Fibroblast of skin of left biceps (primary cell): ENCODE measurements around the gene PAX7.

Source experiments
- DNase-seq, 2 experiments: peaks; one replicate each; pipeline ENCODE4 v3.0.0-alpha.2; 2013; ENCODE audit warnings: low read depth in 2 of 2

PAX7 gene

DNA sequence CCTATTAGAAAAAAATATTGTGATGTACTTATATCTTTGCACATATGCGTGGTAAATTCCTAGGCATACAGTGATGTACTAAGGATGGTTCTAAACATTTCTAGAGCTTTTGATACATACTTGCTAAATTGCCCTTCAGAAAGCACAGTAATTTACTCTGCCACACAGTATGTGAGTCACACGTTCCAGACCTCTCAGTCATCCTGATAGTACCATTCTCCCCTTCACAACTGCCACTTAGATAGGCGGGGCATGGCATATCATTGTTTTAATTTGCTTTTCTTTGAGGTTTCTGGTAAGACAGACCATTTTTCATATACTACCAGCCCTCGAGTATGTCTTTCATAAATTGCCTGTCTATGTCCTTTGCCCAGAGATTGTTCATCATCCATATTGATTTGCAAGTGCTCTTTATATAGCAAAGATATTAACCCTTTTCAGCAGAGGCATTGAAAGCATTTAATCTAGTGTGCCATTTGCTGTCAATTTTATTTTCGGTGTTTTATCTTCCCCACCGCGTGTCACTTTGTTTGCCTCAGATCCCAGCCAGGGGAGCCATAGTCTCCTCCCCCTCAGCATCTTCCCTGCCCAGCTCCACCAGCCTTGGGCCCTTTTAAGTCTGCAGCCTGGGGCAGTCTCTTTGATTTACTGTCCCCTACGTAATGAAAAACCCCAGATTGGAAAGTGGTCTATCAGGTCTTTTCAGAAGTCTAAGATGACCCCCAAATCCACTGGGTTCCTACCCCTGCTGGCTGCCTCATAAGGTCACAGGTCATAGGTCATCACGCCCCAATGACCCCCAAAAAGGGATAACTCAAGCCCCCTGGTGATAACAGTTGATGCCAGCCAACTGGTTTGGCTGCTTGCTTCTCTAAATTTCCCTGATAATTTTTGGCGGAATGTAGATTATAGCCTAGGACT lies 11.8 kb upstream of the PAX7 start:
- no peak for DNase-seq

DNA sequence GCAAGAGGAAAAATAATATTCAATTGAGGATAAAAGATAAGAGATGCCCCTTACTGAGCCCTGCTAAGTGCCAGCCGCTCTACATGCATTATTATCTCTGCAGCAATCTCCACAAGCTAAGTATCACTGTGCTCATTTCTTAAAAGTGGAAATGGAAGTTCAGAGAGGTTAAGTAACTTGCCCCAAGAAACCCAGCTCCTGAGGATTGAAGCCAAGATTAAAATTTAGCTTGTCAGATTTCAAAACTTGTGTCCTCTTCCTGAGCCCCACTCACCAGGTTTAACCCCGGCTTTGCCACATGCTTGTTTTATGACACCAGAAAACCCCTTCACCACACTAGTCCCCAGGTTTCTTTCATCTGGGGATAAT lies 11.2 kb upstream of the PAX7 start:
- no peak for DNase-seq

DNA sequence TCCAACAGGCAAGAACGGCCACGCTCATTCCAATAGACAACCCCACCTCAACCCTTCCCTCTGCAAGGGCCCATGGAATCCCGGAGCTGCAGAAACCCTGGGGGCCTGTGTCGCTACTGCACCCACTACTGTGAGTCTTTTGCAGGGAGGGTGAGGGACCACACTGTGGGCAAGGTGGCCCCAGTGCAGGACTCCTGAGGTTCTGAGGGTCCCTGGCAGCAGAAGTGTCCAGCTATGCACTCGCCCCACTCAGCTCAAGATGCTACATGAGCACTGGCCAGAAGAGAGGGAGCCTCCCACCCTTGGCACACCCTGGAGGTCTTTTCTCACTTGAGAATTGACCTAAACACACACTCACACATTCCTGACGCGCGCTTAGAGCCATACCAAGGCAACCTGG lies 2.1 kb upstream of the PAX7 start:
- no peak for DNase-seq

DNA sequence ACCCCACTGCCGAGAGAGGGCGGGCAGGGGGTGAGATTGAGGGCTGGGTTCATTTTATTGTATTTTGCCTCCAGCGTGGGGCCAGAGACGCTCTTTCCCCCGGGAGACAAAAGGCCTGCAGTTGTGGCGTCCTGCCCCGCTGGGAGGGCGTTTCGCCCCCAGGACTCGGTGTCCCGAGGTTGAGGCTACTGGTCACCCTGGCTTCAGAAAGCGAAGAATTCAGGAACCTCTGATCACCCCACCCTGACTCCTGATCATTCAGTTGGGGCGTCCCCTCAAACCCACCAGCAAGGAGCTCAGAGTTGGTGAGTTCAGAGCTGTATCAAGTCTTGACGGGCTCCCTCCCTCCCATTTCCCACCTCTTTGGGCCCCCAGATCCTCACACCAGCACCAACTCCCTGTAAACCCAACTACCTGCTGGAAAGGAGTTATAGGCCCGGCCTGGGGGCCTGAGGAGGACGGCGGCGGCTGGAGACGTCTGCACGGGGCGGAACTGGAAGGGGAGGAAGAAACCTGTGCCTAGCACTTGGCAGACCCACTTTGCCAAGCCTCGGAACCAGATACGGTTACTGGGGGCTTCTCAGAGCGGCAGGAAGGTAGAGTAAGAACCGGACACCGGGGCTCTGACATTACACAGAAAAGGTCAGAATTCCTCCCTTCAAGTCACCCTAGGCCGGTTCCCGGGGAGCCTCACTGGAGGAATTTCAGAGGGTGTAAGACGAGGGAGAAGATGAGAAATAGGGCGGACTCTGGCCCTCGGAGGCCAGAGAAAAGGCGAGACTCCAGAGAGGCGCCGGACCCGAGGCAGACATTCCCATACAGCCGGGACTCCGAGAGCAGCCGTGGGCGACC lies 761 bp upstream of the PAX7 start:
- no peak for DNase-seq

DNA sequence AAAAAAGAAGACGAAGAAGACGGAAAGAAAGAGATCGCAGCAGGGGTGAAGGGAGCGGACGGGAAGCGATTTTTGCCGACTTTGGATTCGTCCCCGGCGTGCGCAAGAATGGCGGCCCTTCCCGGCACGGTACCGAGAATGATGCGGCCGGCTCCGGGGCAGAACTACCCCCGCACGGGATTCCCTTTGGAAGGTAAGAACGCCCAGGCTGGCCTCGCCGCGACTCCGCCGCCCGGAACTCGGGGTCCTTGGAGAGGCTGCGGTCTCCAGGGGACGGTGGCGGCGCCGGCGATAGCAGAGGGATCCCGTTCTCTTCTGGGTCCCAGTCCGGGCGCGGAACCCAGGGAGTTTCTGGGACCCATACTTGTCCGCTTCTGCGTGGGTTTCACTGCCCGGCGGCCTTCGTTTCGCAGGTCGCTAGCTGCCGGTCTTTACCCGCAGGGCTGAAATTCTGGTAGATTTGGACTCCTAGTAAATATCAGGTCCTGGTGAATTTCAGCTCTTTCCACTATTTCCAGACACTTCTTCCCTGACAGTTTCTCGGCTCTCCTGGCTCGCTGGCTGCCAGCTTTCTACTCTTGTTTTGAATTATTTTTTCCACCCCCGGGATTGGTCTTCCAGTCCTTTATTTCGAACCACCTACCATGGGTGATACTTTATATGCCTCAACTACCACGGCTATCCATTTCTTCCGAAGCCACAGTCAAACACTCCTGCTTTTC lies 1.0 kb downstream of the PAX7 start:
- no peak for DNase-seq

DNA sequence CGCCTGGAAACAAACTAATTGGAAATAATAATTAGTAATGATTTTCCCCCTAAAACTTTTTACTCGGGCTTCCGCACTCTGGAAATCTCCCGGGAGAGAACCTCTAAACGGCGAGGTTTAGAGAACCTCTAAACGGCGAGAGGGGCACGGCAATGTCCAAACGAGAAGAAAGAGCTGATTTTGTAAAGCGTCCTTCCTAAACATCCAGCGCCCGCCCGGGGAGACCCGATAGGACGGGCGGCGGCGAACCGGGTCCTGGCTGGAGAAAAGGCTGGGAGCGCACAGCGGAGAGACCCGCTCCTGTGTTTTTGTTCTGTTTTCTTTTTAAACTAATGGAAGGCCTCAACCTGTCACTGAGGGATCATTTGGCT lies 1.6 kb downstream of the PAX7 start:
- DNase-seq = no peak

DNA sequence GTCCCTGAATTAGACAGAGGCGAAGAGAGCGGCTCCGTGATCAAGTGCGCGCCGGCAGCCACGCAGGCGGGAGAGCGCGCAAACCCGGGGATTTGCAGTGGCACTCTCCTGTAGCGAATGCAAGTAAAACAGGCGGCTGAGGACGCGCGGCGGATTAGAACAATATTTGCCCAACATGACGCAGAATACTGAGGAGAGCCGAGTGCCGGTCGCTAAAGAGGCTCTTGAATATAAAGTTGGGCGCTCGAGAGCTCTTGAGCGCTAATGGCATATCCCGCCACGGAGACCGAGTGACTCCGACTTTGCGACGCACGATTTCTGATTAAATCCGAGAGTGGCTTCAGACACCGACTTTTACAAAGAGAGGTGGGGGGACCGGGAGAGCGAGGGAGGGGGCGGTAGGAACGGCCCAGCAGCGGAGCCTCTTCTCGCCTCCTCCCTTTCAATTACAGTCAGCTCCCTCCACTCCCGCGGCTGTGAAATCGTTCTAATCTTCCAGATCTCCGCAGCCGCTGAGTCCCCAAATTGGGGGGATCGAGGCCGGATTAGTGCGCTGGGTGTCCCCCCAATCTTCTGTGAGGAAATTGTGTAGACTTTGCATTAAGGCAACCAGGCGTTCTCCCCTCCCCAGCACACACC lies 2.3 kb downstream of the PAX7 start:
- no peak for DNase-seq

DNA sequence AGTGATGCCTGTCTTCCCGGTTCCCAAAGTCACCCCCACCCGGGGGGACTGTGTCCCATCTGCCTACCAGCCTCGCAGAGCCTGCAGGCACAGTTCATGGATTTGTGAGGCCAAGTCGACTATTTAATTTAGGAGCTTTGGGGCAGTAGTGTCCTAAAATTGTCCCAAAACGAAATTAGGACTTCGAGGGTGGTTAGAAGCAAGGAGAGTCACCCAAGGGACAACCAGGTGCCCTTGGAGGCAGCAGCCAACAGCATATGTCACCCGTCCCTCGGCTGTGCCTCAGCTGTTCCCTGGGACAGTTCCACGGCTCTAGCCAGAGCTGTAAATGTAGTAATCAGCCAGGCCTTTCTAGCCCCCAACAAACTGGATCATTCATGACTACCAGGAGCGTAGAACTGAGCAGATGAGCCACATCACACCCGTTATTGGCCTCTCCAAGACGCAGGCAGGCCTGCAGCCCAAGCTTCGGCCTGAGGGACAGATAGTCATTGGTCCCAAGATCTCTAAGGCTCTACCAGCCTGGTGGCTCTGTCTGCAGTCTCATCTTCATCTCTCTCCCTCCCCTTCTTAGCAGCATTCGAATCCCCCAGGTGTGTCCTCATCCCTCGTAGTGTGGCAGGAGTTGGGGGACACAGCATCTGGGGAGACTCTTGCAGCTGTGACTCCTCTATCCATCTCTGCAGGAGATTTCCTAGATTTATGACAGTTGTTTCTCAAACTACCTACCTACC lies 2.9 kb downstream of the PAX7 start:
- DNase-seq = no peak

DNA sequence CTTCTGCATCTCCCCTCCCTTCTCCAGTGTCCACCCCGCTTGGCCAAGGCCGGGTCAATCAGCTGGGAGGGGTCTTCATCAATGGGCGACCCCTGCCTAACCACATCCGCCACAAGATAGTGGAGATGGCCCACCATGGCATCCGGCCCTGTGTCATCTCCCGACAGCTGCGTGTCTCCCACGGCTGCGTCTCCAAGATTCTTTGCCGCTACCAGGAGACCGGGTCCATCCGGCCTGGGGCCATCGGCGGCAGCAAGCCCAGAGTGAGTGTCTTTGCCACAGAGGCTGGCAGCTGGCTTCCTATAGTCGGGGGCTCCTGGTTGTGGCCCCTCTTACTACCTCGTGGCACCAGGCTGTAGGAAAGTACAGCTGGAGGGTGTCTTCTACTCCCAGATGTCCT lies 3.6 kb downstream of the PAX7 start:
- no peak for DNase-seq

DNA sequence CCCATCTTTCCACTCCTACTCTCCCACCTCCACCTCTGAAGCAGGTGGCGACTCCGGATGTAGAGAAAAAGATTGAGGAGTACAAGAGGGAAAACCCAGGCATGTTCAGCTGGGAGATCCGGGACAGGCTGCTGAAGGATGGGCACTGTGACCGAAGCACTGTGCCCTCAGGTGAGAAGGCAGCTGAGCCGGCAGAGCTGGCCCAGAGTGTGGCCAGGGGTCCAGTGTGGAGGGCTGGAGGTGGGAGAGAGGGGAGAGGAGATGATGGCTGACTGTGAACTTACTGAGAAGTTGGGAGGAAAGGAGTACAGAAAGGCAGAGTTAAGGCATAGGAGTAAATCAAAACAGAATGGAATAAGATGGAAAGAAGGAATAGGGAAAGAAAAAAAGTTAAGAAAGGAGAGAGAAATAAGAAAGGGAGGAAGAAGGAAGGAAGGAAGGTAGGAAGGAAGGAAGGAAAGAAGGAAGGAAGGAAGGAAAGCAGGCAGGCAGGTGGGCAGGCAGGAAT lies 4.5 kb downstream of the PAX7 start:
- DNase-seq = no peak

DNA sequence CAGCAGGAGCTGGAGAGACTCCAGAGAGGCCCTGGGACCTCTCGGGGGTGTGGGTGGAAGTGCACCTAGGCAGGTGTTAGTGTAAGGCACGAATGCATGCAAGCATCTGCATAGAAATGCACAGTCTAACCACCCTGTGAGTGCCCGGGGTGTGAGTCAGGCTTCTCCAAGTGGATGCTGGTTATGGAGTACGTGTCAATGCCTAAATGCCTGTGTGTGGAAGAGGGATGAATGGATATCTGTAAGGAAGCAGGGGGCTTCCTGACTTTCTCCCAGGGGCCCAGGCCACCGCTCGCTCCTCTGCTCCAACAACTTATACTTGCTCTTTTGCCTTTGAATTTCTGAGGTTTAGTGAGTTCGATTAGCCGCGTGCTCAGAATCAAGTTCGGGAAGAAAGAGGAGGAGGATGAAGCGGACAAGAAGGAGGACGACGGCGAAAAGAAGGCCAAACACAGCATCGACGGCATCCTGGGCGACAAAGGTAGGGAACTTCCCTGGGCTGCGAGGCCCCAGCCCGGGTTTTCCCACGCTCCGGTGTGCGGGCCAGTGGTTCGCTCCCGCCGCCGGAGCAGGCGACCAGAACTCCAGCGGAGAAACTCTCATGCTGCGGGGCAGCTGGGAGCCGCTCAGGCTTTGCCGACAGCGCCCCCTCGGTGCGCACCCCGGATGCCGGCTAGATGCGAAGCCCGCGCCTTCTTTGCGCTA lies 5.4 kb downstream of the PAX7 start:
- DNase-seq = no peak

DNA sequence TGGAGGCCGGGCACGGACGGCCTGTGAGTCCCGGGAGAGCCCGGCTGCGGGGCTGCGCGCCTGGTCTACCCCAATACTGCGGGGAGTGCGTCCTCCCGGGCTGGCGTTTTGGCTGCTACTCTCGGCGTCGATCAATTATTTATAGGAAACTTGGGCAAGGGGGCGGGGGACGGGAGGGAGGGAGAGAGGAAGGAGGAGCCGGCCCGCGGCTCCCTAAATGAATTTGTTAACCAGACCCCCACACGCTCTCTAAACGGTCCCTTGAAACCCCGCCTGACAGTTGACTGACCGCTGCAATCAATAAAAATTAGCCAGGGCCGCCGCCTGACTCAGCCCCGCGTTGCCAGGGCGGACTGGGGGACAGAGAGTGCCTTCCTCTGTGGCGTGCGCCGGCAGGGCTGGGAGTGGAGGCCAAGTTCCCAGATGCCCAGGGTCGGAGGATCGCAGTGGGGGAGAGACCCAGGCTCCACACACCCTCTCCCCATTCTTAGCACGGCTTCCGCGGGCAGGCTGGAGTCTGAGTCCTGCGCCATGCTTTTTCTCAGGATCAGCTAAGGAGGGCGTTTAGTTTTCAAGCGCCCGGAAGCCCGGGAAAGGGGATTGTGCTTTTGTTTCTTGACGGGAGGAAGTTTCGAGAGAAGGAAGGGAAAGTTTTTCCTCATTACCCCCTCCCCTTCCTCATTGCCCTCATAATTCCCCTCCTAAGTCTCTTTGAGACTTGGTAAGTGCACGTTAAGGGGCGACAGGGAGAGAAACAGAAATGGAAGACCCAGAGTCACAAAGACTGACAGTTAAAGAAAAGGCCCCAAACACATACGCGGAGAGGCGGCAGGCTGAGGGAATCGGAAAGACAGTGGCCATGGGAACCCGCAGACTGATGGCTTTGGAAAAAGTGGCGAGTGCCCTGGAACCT lies 6.2 kb downstream of the PAX7 start:
- no peak for DNase-seq

DNA sequence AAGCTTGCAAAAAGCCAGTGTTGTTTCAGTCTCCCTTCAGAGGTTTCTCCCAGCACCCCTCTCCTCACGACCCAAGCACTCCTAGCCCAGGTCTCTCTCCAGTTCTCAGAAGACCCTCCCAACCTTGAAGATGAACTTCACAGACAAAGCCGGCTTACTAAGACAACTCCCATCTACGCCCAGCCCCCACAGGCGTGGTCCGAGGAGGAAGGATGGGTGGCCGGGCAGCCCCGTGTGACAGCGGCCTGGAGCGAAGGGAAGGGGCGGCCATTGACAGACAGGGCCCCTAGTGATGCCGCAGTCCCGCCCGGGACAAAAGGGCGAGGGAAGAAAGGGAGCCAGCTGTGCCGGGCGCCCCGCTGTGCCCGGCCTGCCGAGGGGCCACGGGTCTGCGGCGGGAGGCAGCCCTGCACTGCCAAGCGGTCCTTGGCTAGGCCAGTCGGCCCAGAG lies 6.9 kb downstream of the PAX7 start:
- DNase-seq = no peak

DNA sequence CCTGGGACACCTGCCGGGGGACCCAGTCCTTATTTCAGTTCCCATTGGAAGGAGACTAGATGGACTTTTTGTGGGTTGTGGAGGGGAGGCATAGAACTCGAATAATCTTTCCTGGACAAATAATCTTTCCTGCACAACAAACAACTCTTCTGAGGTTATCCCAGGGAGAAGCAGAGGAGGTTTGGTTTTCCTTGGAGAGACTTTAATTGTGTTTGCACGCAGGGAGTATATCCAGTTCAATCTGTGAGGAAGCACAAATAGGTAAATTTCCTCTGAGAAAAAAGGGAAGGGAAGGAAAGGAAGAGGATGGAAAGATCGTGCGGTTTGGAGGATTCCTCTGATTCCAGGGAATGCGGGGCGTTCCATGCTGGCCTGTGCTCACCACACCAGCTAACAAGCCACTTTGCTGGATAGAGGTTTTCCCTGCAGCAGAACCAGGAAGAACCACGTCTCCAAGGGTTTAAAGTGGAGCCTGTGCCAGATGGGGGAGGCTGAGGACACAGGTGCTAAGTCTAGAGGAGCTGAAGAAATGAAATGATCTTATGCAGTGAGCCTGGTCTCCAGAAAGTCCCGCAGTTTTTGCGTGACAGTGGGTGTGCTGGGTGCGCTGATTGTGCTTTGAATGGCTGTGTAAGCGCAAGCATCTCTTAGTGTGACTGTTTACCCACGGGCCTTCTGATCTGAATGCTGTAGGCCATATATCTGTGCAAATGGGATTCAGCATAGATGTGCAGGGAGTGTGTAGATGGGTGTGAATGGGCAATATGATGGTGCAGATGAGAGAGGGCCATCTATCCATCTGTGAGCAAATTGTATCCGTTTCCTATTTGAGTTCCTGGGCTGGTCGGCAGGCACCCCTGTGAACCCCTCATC lies 7.6 kb downstream of the PAX7 start:
- no peak for DNase-seq

DNA sequence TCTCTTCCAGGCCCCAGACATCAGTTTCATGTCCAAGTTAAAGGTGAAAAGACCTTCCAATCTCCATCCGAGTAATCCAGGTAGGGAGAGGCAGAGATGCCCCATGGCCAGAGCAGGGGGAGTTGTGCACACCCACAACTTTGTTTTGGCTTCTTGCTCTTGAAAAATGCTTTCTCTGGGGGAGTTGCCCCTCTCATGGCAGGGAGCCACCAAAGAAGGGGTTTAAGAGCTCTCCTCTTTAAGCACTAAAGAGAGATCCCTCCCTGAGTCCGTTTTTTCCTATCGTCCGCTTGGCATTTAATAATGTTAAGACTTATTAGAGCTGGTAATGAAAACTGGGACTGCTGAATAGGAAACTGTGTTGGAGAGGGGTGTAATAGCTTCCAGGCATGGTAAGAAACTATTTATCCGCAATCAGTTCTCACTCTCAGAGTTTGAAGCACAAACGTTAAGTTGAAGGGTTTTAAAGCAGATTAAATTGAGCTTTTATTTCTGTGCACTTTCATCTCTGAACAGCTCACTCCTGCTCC lies 8.3 kb downstream of the PAX7 start:
- DNase-seq = no peak

DNA sequence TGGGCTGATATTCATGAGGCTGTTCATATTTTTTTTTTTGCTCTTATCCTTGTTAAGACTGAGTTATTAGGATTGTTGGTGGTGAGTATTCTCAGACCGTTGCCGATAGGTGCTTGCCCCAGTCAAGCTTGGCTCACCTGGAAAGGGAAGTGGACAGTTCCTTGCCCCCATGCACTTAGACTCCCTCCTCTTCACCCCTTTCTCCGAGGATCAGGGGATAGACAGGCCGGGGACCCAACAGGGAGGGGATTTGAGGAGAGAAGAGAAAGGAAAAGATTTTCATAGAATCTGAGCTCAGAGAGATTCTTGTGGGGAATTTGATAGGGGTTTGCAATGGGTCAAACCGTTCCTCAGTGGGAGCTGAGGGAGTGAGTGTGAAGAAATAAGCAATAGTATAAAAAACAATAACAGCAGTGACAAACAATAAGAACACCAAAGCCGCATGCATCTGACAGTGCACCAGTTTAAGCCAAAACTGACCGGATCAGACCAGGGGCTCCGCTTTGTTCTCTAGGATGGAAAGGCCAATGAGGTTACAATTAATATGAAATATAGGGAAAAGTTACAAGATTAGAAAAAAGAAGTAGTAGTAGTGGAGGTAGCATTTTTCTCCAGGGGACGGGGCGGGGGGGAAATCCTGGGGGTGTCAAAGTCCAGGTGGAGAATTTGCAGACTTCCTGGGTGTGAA lies 8.9 kb downstream of the PAX7 start:
- DNase-seq = no peak

DNA sequence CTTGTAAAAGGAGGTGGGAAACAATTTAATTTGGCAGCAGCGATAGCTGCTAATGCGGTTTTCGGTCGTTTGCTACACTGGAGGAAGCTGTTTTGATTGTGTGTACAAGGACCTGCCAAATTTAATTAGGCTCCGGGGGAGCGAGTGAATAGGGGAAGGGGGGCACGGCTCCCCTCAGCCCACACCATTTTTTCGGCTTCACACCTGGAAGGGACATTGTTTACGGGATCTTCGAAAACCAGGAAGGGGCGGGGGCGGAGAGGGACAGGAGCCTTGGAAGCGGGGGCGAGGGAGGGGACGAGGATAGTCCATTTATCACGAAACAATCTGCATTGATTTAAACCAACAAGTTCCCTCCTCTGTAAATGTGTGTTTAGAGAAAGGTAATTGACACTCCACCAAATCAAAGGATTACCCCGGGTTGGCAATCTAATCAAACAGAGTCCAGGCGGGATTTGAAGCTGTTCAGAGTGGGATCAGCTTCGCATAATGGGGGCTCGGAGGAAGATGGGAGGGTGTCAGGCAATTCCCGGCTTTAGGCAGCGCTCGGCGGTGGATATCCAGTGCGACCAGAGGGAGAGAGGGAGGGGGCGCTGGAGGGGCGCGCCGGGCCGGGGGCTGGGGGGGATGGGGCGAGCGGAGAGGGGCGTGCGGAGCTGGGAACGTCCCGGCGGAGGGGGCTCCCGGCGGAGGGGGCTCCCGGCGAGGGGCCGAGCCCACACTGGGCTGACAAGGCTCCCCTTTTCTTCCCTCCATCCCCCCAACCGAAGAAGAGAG lies 9.8 kb downstream of the PAX7 start:
- DNase-seq = no peak
